ENCODE measurements around the gene NASP. TPM values are rescaled to one million over a fixed set of nuclear protein-coding genes. Genes with fewer than 3 reads are reported as not detected.

Gene NASP
- total RNA-seq, 1 donor from 2014 or later = 34.5 TPM

DNA sequence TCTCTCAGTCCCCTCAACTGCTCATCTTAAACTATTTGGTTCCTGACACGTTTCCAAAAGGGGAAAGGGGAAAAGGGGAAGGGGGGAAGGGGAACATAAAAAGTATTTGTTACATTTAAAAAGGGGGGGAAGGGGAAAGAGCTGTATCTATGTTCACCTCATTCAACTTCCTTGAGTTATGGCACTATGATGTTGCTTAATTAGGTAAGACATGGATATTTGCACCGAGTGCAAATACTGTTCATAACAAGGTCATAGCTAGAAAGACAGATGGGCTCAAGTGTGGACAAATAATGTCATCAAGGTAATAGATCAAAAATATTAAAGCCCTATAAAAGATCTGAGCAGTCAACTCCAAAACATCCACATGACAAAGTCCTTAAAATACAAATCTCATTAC, 76.5 kb downstream of the NASP start:
- Histone ChIP-seq H3K36me3 (peaks cover 52% of the 10 kb centered on the region), H3K27ac (replicated peaks) (no peak overlapping the region), H3K9me3 (replicated peaks) (no peaks in the 10 kb centered on the region), H3K4me1 (peaks cover 17% of the 10 kb centered on the region), H3K4me3 (no peak overlapping the region), H3K27me3 (ENCODE audit: low read depth) (no peaks in the 10 kb centered on the region)
- DNase-seq = no peak
- intact Hi-C loops (cut with micrococcal nuclease) = no loop called here
- TF ChIP-seq, protein P1, sequence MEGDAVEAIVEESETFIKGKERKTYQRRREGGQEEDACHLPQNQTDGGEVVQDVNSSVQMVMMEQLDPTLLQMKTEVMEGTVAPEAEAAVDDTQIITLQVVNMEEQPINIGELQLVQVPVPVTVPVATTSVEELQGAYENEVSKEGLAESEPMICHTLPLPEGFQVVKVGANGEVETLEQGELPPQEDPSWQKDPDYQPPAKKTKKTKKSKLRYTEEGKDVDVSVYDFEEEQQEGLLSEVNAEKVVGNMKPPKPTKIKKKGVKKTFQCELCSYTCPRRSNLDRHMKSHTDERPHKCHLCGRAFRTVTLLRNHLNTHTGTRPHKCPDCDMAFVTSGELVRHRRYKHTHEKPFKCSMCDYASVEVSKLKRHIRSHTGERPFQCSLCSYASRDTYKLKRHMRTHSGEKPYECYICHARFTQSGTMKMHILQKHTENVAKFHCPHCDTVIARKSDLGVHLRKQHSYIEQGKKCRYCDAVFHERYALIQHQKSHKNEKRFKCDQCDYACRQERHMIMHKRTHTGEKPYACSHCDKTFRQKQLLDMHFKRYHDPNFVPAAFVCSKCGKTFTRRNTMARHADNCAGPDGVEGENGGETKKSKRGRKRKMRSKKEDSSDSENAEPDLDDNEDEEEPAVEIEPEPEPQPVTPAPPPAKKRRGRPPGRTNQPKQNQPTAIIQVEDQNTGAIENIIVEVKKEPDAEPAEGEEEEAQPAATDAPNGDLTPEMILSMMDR (IDR thresholded peaks at IDR 0.05; ENCODE audit: borderline replicate concordance) = no peak

DNA sequence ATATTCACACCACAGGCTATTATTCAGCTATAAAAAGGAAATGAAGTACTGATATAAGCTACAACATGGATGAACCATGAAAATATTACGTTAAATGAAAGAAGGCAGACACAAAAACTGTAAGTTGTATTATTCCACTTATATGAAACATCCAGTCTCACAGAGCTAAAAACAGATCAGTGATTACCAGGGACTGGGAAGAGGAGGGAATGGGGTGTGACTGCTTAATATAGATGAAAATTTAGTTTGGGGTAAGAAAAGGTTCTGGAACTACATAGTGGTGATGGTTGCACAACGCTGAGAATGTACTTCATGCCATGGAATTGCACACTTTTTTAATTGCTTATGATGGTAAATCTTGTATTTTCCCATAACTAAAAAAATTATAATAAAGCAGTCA, 83.0 kb downstream of the NASP start:
- intact Hi-C loops (cut with micrococcal nuclease) = no loop called here
- peaks cover 80% of the 10 kb centered on the region for H3K4me1 ChIP-seq
- TF ChIP-seq, protein P1 (IDR thresholded peaks at IDR 0.05; ENCODE audit: borderline replicate concordance) = no peak
- H3K27ac ChIP-seq (replicated peaks) = peak overlapping the region; percentile 10
- no peaks in the 10 kb centered on the region for H3K9me3 ChIP-seq (replicated peaks)
- no peak overlapping the region for H3K4me3 ChIP-seq
- no peaks in the 10 kb centered on the region for H3K36me3 ChIP-seq
- no peak for DNase-seq
- H3K27me3 ChIP-seq (ENCODE audit: low read depth) = no peaks in the 10 kb centered on the region

DNA sequence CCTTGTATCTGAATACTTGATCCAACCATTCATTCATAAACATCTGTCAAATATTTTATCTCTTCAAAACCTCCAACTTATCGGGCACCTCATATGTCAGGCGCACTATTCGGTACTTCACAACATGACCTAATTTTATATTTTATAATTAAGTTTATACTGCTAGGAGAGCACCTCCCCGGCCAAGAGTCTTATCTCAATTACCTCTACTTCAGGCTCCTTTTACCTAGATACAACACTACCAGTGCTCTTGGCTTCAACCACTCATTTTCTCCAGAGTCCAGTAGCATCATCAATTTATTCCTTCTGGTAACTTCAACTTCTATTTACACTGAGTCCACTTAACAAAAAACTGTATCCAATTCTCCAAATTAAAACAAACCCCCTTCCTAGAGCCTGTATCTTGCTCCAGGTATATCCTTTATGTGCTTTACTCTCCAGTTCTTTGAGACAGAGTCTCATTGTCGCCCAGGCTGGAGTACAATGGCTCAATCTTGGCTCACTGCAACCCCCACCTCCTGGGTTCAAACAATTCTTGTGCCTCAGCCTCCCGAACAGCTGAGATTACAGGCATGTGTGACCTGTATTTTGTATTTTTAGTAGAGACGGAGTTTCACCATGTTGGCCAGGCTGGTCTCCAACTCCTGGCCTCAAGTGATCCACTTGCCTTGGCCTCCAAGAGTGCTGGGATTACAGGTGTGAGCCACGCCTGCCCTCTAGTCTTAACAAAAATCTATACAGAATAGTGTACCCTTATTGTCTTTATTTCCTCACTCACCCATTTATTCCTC, 83.7 kb downstream of the NASP start:
- H3K9me3 ChIP-seq (replicated peaks) = no peaks in the 10 kb centered on the region
- peaks cover 82% of the 10 kb centered on the region for H3K4me1 ChIP-seq
- H3K4me3 ChIP-seq = no peak overlapping the region
- intact Hi-C loops (cut with micrococcal nuclease) = no loop called here
- TF ChIP-seq, protein P1 (IDR thresholded peaks at IDR 0.05; ENCODE audit: borderline replicate concordance) = no peak
- no peaks in the 10 kb centered on the region for H3K36me3 ChIP-seq
- peak overlapping the region; percentile 0 for H3K27ac ChIP-seq (replicated peaks)
- DNase-seq = no peak
- H3K27me3 ChIP-seq (ENCODE audit: low read depth) = no peaks in the 10 kb centered on the region

Other genes with a start within 250 kb of the NASP start
- gene TOE1, start 243.9 kb upstream of the NASP start, total RNA-seq = 3.2 TPM
- gene MUTYH, start 243.6 kb upstream of the NASP start, total RNA-seq = 8.1 TPM
- gene TESK2, start 92.9 kb upstream of the NASP start, total RNA-seq = 1.4 TPM
- gene CCDC163, start 84.0 kb upstream of the NASP start, total RNA-seq = 0.22 TPM
- gene MMACHC, start 83.7 kb upstream of the NASP start, total RNA-seq = 24.4 TPM
- gene PRDX1, start 62.2 kb upstream of the NASP start, total RNA-seq = 255 TPM
- gene AKR1A1, start 33.2 kb upstream of the NASP start, total RNA-seq = 45.4 TPM
- gene CCDC17, start 40.0 kb downstream of the NASP start, total RNA-seq = 1.2 TPM
- gene GPBP1L1, start 102.5 kb downstream of the NASP start, total RNA-seq = 80.7 TPM
- 23.5 TPM for gene TMEM69, start 104.1 kb downstream of the NASP start, total RNA-seq
- gene IPP, start 166.6 kb downstream of the NASP start, total RNA-seq = 19.3 TPM
- 104 TPM for gene MAST2, start 219.6 kb downstream of the NASP start, total RNA-seq

All from left ventricle myocardium inferior (tissue), 1 donor.